Epithelial cell of esophagus (primary cell): Measurements from ENCODE around the gene XYLT2.
"Not testable (repeated sequence)": the region's sequence is repeated elsewhere in the genome, so short reads cannot be mapped to it uniquely, and the experiment has no call there.

Source experiments
- DNase-seq: peaks from one replicate; pipeline ENCODE4 v3.0.0; 2010; ENCODE audit warnings: low read depth
- H3K4me3 ChIP-seq: 2 replicates; pipeline ENCODE4 v1.5.1; 2011; ENCODE audit warnings: mild to moderate bottlenecking, low read length, control low read depth
- CTCF ChIP-seq: IDR thresholded peaks from 2 replicates; pipeline ENCODE4 v1.5.1; 2011; ENCODE audit warnings: low read depth, mild to moderate bottlenecking, low read length, control low read depth, inconsistent platforms; ENCODE audit not compliant: insufficient read depth; ENCODE audit errors: missing control alignments

The XYLT2 gene

GRCh38 chr17:50330151-50330775, 15.7 kb upstream of the XYLT2 start:
- TF ChIP-seq CTCF, result no peak
- no peak overlapping the region for H3K4me3 ChIP-seq
- DNase-seq, result no peak

GRCh38 chr17:50331085-50331791, 14.7 kb upstream of the XYLT2 start:
- no peak for TF ChIP-seq CTCF
- no peak overlapping the region for H3K4me3 ChIP-seq
- peak; percentile 71 for DNase-seq

- H3K4me3 ChIP-seq, result no peak overlapping the region
- DNase-seq, result no peak
- TF ChIP-seq CTCF, result no peak
Observed at GRCh38 chr17:50332196-50332595, 13.7 kb upstream of the XYLT2 start.

- not testable (repeated sequence) for H3K4me3 ChIP-seq, DNase-seq
Observed at GRCh38 chr17:50333291-50334057, 12.5 kb upstream of the XYLT2 start.

- H3K4me3 ChIP-seq, result no peak overlapping the region
- DNase-seq, result peak; percentile 52
- no peak for TF ChIP-seq CTCF
Observed at GRCh38 chr17:50337956-50338355, 8.0 kb upstream of the XYLT2 start.

- no peak for DNase-seq
- TF ChIP-seq CTCF, result no peak
Observed at GRCh38 chr17:50338645-50339044, 7.3 kb upstream of the XYLT2 start.

GRCh38 chr17:50339381-50339780, 6.5 kb upstream of the XYLT2 start:
- H3K4me3 ChIP-seq, result no peak overlapping the region
- no peak for TF ChIP-seq CTCF
- no peak for DNase-seq

More at GRCh38 chr17:50338645-50339044, 7.3 kb upstream of the XYLT2 start:
- H3K4me3 ChIP-seq, result no peak overlapping the region
